Measurements from ENCODE around the gene WDR77. TPM values are rescaled to one million over a fixed set of nuclear protein-coding genes. Genes with fewer than 3 reads are reported as not detected.

Gene WDR77
- total and polyA plus RNA-seq, 8 donors = 18.9 to 58.4 (median 48.4) TPM

DNA sequence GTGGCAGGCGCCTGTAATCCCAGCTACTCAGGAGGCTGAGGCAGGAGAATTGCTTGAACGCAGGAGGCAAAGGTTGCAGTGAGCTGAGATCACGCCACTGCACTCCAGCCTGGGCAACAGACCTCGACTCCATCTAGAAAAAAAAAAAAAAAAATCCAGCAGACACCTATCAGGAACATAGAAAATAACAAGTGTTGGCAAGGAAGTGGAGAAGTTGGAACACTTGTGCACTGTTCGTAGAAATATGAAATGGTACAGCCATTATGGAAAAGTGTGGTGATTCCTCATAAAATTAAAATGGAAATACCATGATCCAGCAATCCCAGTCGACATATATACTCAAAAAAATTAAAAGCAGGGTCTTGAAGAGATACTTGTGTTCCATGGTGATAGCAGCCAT is 12.7 kb upstream of the WDR77 start:
- Histone ChIP-seq H3K27ac (no peak overlapping the region), H3K9me3 (no peaks in the 10 kb centered on the region), H3K4me3 (no peak overlapping the region), H3K4me1 (no peaks in the 10 kb centered on the region), H3K36me3 (peaks cover 7 to 66% of the 10 kb centered on the region in 2 donors), H3K27me3 (no peaks in the 10 kb centered on the region)
- ATAC-seq (no peak), DNase-seq (no peak)
- no peak for TF ChIP-seq CTCF (IDR thresholded peaks at IDR 0.05)
- intact Hi-C loops (cut with DNase I) = no loop called here

GRCh38 chr1:111455642-111456031 is 6.6 kb upstream of the WDR77 start:
- Histone ChIP-seq H3K4me1 (peaks cover under 1 to 37% of the 10 kb centered on the region in 2 donors), H3K27ac (no peak overlapping the region), H3K36me3 (peaks cover 3 to 77% of the 10 kb centered on the region in 2 donors), H3K4me3 (no peak overlapping the region), H3K9me3 (no peaks in the 10 kb centered on the region), H3K27me3 (no peaks in the 10 kb centered on the region)
- intact Hi-C loops (cut with DNase I) = no loop called here
- ATAC-seq (no peak), DNase-seq (no peak)
- TF ChIP-seq CTCF (IDR thresholded peaks at IDR 0.05) = no peak

- ATAC-seq (no peak), DNase-seq (no peak)
- intact Hi-C loops (cut with DNase I) = no loop called here
- H3K4me3 ChIP-seq = no peak overlapping the region
- H3K9me3 ChIP-seq = no peaks in the 10 kb centered on the region
- peaks cover 5 to 43% of the 10 kb centered on the region in 2 donors for H3K4me1 ChIP-seq
- TF ChIP-seq CTCF (IDR thresholded peaks at IDR 0.05) = no peak
- peaks cover 3 to 72% of the 10 kb centered on the region in 2 donors for H3K36me3 ChIP-seq
- no peak overlapping the region for H3K27ac ChIP-seq
- H3K27me3 ChIP-seq = no peaks in the 10 kb centered on the region
These were observed 6.0 kb upstream of the WDR77 start for GRCh38 chr1:111454859-111455641.

DNA sequence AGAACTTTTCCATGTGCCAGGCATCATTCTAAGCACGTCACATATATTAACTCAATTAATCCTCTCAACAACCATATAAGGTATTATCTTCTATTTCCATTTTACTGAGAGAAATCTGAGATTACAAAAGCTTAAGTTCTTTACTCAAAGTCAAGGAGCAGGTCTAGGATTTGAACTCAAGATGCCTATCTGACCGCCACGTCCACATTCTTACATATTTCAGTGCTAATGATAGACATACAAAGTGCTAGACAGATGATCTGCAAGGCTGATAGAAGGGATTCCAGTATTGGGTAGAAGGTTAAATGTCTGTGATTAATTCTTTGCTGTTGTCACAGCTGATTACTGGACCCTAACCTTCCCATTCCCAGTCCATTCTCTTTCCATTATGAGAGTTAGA is 4.7 kb upstream of the WDR77 start:
- Histone ChIP-seq H3K36me3 (peaks cover 0 to 58% of the 10 kb centered on the region in 2 donors), H3K27ac (no peak overlapping the region), H3K27me3 (no peaks in the 10 kb centered on the region), H3K9me3 (no peaks in the 10 kb centered on the region), H3K4me3 (no peak overlapping the region), H3K4me1 (peaks cover 5 to 44% of the 10 kb centered on the region in 2 donors)
- intact Hi-C loops (cut with DNase I) = no loop called here
- ATAC-seq (no peak), DNase-seq (no peak)
- TF ChIP-seq CTCF (IDR thresholded peaks at IDR 0.05) = no peak

DNA sequence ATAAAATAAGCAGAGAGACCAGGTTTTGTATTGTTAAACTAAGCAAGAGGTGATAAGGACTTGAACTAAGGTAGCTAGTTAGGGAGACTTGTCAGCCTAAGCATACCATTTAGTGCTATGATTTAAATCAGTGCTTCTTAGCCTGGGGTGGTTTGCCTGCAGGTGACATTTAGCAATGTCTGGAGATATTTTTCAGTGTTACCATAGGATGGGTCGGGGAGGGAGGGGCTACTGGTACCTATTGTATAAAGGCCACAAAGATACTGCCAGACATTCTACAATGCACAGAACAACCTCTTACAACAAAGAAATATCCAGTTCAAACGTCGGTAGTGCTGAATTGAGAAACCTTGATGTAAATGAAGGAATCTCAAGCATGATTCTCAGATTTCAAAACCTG is 3.5 kb upstream of the WDR77 start:
- intact Hi-C loops (cut with DNase I) = no loop called here
- Histone ChIP-seq H3K36me3 (peaks cover 0 to 47% of the 10 kb centered on the region in 2 donors), H3K4me1 (peaks cover 5 to 55% of the 10 kb centered on the region in 2 donors), H3K27ac (no peak overlapping the region), H3K4me3 (no peak overlapping the region), H3K27me3 (no peaks in the 10 kb centered on the region), H3K9me3 (no peaks in the 10 kb centered on the region)
- no peak for TF ChIP-seq CTCF (IDR thresholded peaks at IDR 0.05)
- ATAC-seq = no peak
- no peak for DNase-seq
